Measurements from ENCODE around the gene CUL9.

The CUL9 gene

DNA sequence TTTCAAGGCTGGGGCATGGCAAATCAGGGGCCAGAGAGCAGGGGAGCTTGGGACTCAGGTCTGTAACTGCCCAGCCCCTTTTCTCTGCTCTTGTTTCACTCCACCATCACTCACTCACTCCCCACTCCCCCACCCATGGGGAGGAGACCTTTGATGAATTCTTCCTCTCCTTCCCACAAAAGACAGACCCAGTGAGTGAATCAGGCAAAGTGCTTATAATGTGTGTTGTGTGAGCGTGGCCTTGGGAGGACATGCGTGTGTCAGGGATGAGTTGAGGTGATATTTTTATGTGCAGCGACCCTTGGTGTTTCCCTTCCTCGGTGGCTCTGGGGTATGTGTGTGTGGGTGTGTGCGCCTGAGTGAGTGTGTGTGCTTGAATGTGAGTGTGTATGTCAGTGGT is 1.0 kb upstream of the CUL9 start:
- no peak for TF ChIP-seq EZH2phosphoT487 (IDR thresholded peaks at IDR 0.05; ENCODE audit: low read length)
- no peak for TF ChIP-seq CTCF (IDR thresholded peaks at IDR 0.05; ENCODE audit: low read length)
- TF ChIP-seq EZH2 (optimal IDR thresholded peaks at IDR 0.05; ENCODE audit: low read depth, low read length): no peak
- H4K20me1 ChIP-seq (ENCODE audit: insufficient read depth, low read length): no peaks in the 10 kb centered on the region
- H3K9ac ChIP-seq (ENCODE audit: low read length): no peak overlapping the region
- H2AFZ ChIP-seq (ENCODE audit: low read length): no peak overlapping the region
- H3K27ac ChIP-seq (ENCODE audit: low read length): no peak overlapping the region
- no peak overlapping the region for H3K4me3 ChIP-seq (ENCODE audit: low read length)
- DNase-seq: no peak
- no peaks in the 10 kb centered on the region for H3K9me3 ChIP-seq (replicated peaks; ENCODE audit: insufficient read depth, low read length)
- H3K27me3 ChIP-seq (replicated peaks; ENCODE audit: insufficient read depth, low read length): no peaks in the 10 kb centered on the region
- no peaks in the 10 kb centered on the region for H3K9me2 ChIP-seq (replicated peaks; ENCODE audit: insufficient read depth, low read length)
- peaks cover 6% of the 10 kb centered on the region for H3F3A ChIP-seq (ENCODE audit: insufficient read depth, low read length)
- peaks cover 27% of the 10 kb centered on the region for H3K79me2 ChIP-seq (ENCODE audit: low read length)
- H3K4me2 ChIP-seq (ENCODE audit: low read depth, low read length): peak overlapping the region; percentile 94
- peaks cover 8% of the 10 kb centered on the region; the same call in 1 of the 2 replicates for H3K4me1 ChIP-seq (ENCODE audit: low read length)
- peaks cover 5% of the 10 kb centered on the region; the same call in 1 of the 2 replicates for H3K36me3 ChIP-seq (replicated peaks; ENCODE audit: insufficient read depth, low read length)

DNA sequence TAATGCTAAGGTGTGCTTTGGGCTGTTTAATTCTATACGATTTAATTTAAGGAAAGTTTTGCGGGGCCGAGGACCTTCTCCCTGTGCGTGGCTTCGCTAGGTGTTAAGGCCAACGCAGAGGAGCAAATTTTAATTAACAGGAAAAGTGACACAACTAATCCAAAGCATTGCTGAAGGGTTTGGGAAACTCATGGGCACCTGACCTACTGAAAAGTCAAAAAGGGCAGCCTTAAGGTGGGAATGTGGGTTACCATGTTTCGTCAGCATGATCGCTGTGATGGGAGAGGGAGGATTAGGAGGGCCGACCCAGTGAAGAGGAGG is 415 bp upstream of the CUL9 start:
- no peak for TF ChIP-seq EZH2phosphoT487 (IDR thresholded peaks at IDR 0.05; ENCODE audit: low read length)
- TF ChIP-seq CTCF (IDR thresholded peaks at IDR 0.05; ENCODE audit: low read length): no peak
- no peak for TF ChIP-seq EZH2 (optimal IDR thresholded peaks at IDR 0.05; ENCODE audit: low read depth, low read length)
- Histone ChIP-seq H3F3A (ENCODE audit: insufficient read depth, low read length) (peaks cover 6% of the 10 kb centered on the region), H2AFZ (ENCODE audit: low read length) (peak overlapping the region; percentile 98), H4K20me1 (ENCODE audit: insufficient read depth, low read length) (no peaks in the 10 kb centered on the region), H3K4me3 (ENCODE audit: low read length) (peak overlapping the region; percentile 87), H3K36me3 (replicated peaks; ENCODE audit: insufficient read depth, low read length) (peaks cover 3% of the 10 kb centered on the region; the same call in 1 of the 2 replicates), H3K9me3 (replicated peaks; ENCODE audit: insufficient read depth, low read length) (no peaks in the 10 kb centered on the region), H3K27me3 (replicated peaks; ENCODE audit: insufficient read depth, low read length) (no peaks in the 10 kb centered on the region), H3K9ac (ENCODE audit: low read length) (peak overlapping the region; percentile 72), H3K79me2 (ENCODE audit: low read length) (peaks cover 22% of the 10 kb centered on the region), H3K4me2 (ENCODE audit: low read depth, low read length) (peak overlapping the region; percentile 94), H3K27ac (ENCODE audit: low read length) (peak overlapping the region; percentile 11; the same call in 1 of the 2 replicates), H3K4me1 (ENCODE audit: low read length) (peaks cover 8% of the 10 kb centered on the region; the same call in 1 of the 2 replicates), H3K9me2 (replicated peaks; ENCODE audit: insufficient read depth, low read length) (no peaks in the 10 kb centered on the region)
- DNase-seq: no peak

DNA sequence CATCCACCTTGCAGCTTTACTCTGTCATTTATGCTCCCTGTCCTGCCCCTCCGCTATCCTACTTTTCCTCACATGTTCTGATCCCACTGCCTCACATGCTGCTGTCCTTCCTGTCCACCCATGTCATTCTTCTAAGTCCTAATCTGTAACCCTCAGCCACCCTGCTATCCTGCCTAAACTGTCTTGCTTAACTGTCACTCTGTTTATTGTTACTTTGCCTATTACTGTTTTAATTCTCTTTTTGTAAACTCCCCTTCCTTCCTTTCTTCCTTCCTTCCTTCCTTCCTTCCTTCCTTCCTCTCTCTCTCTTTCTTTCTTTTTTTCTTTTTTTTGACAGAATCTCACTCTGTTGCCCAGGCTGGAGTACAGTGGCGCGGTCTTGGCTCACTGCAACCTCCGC is 1.4 kb downstream of the CUL9 start:
- Histone ChIP-seq H3K4me1 (ENCODE audit: low read length) (peaks cover 8% of the 10 kb centered on the region; the same call in 1 of the 2 replicates), H4K20me1 (ENCODE audit: insufficient read depth, low read length) (no peaks in the 10 kb centered on the region), H3K9ac (ENCODE audit: low read length) (no peak overlapping the region), H3K79me2 (ENCODE audit: low read length) (peaks cover 22% of the 10 kb centered on the region), H3K9me2 (replicated peaks; ENCODE audit: insufficient read depth, low read length) (no peaks in the 10 kb centered on the region), H3F3A (ENCODE audit: insufficient read depth, low read length) (peaks cover 6% of the 10 kb centered on the region), H3K9me3 (replicated peaks; ENCODE audit: insufficient read depth, low read length) (no peaks in the 10 kb centered on the region), H3K36me3 (replicated peaks; ENCODE audit: insufficient read depth, low read length) (no peaks in the 10 kb centered on the region), H3K4me2 (ENCODE audit: low read depth, low read length) (peak overlapping the region; percentile 94; the same call in 1 of the 2 replicates), H3K27me3 (replicated peaks; ENCODE audit: insufficient read depth, low read length) (no peaks in the 10 kb centered on the region), H3K4me3 (ENCODE audit: low read length) (no peak overlapping the region), H3K27ac (ENCODE audit: low read length) (no peak overlapping the region), H2AFZ (ENCODE audit: low read length) (no peak overlapping the region)
- DNase-seq: no peak
- TF ChIP-seq EZH2 (optimal IDR thresholded peaks at IDR 0.05; ENCODE audit: low read depth, low read length) (no peak), EZH2phosphoT487 (IDR thresholded peaks at IDR 0.05; ENCODE audit: low read length) (no peak), CTCF (IDR thresholded peaks at IDR 0.05; ENCODE audit: low read length) (no peak)
